ENCODE data around the gene CD6. TPM values are rescaled to one million over a fixed set of nuclear protein-coding genes. Genes with fewer than 3 reads are reported as not detected.
A peak's percentile ranks its signal among the peaks of the same experiment; 100 is the strongest.

Gene CD6
- total RNA-seq, 1 experiment from 2014 or later, result 0.05 TPM

- H3K4me3 ChIP-seq, result no peak overlapping the region
- no peak for DNase-seq (ENCODE audit: low read depth in 1 of 2, low spot score in 2 of 2)
- peaks cover 9% of the 10 kb centered on the region for H3K4me1 ChIP-seq (replicated peaks)
- no peaks in the 10 kb centered on the region for H3K9me3 ChIP-seq (replicated peaks)
- no peak overlapping the region for H3K27ac ChIP-seq
- H3K27me3 ChIP-seq (replicated peaks), result 0 out of 2 replicates have a peak, but pooled peaks cover 4% of the 10 kb centered on the region
- H3K36me3 ChIP-seq, result no peaks in the 10 kb centered on the region
These were observed 16.2 kb downstream of the CD6 start for GRCh38 chr11:60987577-60988277.

GRCh38 chr11:60988658-60989057 is 17.2 kb downstream of the CD6 start:
- Histone ChIP-seq H3K4me3 (no peak overlapping the region), H3K9me3 (replicated peaks) (no peaks in the 10 kb centered on the region), H3K27ac (no peak overlapping the region), H3K27me3 (replicated peaks) (peaks cover 8% of the 10 kb centered on the region; the same call in 1 of the 2 replicates), H3K36me3 (no peaks in the 10 kb centered on the region), H3K4me1 (replicated peaks) (peaks cover 9% of the 10 kb centered on the region)
- DNase-seq (ENCODE audit: low read depth in 1 of 2, low spot score in 2 of 2), result no peak

GRCh38 chr11:60989093-60989650 is 17.7 kb downstream of the CD6 start:
- DNase-seq (ENCODE audit: low read depth in 1 of 2, low spot score in 2 of 2), result no peak
- H3K27ac ChIP-seq, result no peak overlapping the region
- peaks cover 9% of the 10 kb centered on the region for H3K4me1 ChIP-seq (replicated peaks)
- no peaks in the 10 kb centered on the region for H3K36me3 ChIP-seq
- no peaks in the 10 kb centered on the region for H3K9me3 ChIP-seq (replicated peaks)
- peaks cover 6% of the 10 kb centered on the region; the same call in 1 of the 2 replicates for H3K27me3 ChIP-seq (replicated peaks)
- no peak overlapping the region for H3K4me3 ChIP-seq

GRCh38 chr11:60991457-60991856 is 20.0 kb downstream of the CD6 start:
- peaks cover under 1% of the 10 kb centered on the region for H3K4me1 ChIP-seq (replicated peaks)
- no peaks in the 10 kb centered on the region for H3K36me3 ChIP-seq
- DNase-seq (ENCODE audit: low read depth in 1 of 2, low spot score in 2 of 2), result no peak
- H3K9me3 ChIP-seq (replicated peaks), result no peaks in the 10 kb centered on the region
- peaks cover 8% of the 10 kb centered on the region; the same call in 1 of the 2 replicates for H3K27me3 ChIP-seq (replicated peaks)
- no peak overlapping the region for H3K4me3 ChIP-seq
- no peak overlapping the region for H3K27ac ChIP-seq

- DNase-seq (ENCODE audit: low read depth in 1 of 2, low spot score in 2 of 2), result no peak
- Histone ChIP-seq H3K4me1 (replicated peaks) (no peaks in the 10 kb centered on the region), H3K9me3 (replicated peaks) (no peaks in the 10 kb centered on the region), H3K36me3 (no peaks in the 10 kb centered on the region), H3K27me3 (replicated peaks) (peaks cover 8% of the 10 kb centered on the region; the same call in 1 of the 2 replicates), H3K27ac (no peak overlapping the region), H3K4me3 (no peak overlapping the region)
These were observed 21.4 kb downstream of the CD6 start for GRCh38 chr11:60992842-60993409.

GRCh38 chr11:60993615-60994014 is 22.1 kb downstream of the CD6 start:
- no peak for DNase-seq (ENCODE audit: low read depth in 1 of 2, low spot score in 2 of 2)
- no peaks in the 10 kb centered on the region for H3K9me3 ChIP-seq (replicated peaks)
- H3K36me3 ChIP-seq, result no peaks in the 10 kb centered on the region
- H3K27ac ChIP-seq, result no peak overlapping the region
- H3K4me3 ChIP-seq, result no peak overlapping the region
- H3K4me1 ChIP-seq (replicated peaks), result no peaks in the 10 kb centered on the region
- H3K27me3 ChIP-seq (replicated peaks), result peaks cover 8% of the 10 kb centered on the region; the same call in 1 of the 2 replicates

GRCh38 chr11:60994541-60995080 is 23.1 kb downstream of the CD6 start:
- Histone ChIP-seq H3K27ac (no peak overlapping the region), H3K4me3 (no peak overlapping the region), H3K27me3 (replicated peaks) (peaks cover 8% of the 10 kb centered on the region; the same call in 1 of the 2 replicates), H3K4me1 (replicated peaks) (no peaks in the 10 kb centered on the region), H3K36me3 (no peaks in the 10 kb centered on the region), H3K9me3 (replicated peaks) (no peaks in the 10 kb centered on the region)
- no peak for DNase-seq (ENCODE audit: low read depth in 1 of 2, low spot score in 2 of 2)

- no peak overlapping the region for H3K4me3 ChIP-seq
- no peaks in the 10 kb centered on the region for H3K4me1 ChIP-seq (replicated peaks)
- peaks cover 8% of the 10 kb centered on the region; the same call in 1 of the 2 replicates for H3K27me3 ChIP-seq (replicated peaks)
- no peak for DNase-seq (ENCODE audit: low read depth in 1 of 2, low spot score in 2 of 2)
- no peaks in the 10 kb centered on the region for H3K36me3 ChIP-seq
- no peak overlapping the region for H3K27ac ChIP-seq
- H3K9me3 ChIP-seq (replicated peaks), result no peaks in the 10 kb centered on the region
These were observed 24.3 kb downstream of the CD6 start for GRCh38 chr11:60995798-60996197.

GRCh38 chr11:60996381-60997138 is 25.1 kb downstream of the CD6 start:
- Histone ChIP-seq H3K27ac (no peak overlapping the region), H3K9me3 (replicated peaks) (no peaks in the 10 kb centered on the region), H3K4me1 (replicated peaks) (no peaks in the 10 kb centered on the region), H3K4me3 (no peak overlapping the region), H3K27me3 (replicated peaks) (peaks cover 8% of the 10 kb centered on the region; the same call in 1 of the 2 replicates), H3K36me3 (no peaks in the 10 kb centered on the region)
- DNase-seq (ENCODE audit: low read depth in 1 of 2, low spot score in 2 of 2), result no peak

GRCh38 chr11:61000426-61000825 is 28.9 kb downstream of the CD6 start:
- Histone ChIP-seq H3K4me1 (replicated peaks) (peaks cover 18% of the 10 kb centered on the region), H3K4me3 (no peak overlapping the region), H3K27me3 (replicated peaks) (no peaks in the 10 kb centered on the region; the same call in 1 of the 2 replicates), H3K9me3 (replicated peaks) (no peaks in the 10 kb centered on the region), H3K27ac (no peak overlapping the region), H3K36me3 (no peaks in the 10 kb centered on the region)
- DNase-seq (ENCODE audit: low read depth in 1 of 2, low spot score in 2 of 2), result no peak

GRCh38 chr11:61001931-61002330 is 30.5 kb downstream of the CD6 start:
- Histone ChIP-seq H3K9me3 (replicated peaks) (no peaks in the 10 kb centered on the region), H3K4me1 (replicated peaks) (peaks cover 19% of the 10 kb centered on the region), H3K36me3 (no peaks in the 10 kb centered on the region), H3K27ac (no peak overlapping the region), H3K27me3 (replicated peaks) (0 out of 2 replicates have a peak, but pooled peaks cover 1% of the 10 kb centered on the region), H3K4me3 (no peak overlapping the region)
- DNase-seq (ENCODE audit: low read depth in 1 of 2, low spot score in 2 of 2), result no peak

GRCh38 chr11:61002598-61002997 is 31.1 kb downstream of the CD6 start:
- Histone ChIP-seq H3K36me3 (no peaks in the 10 kb centered on the region), H3K9me3 (replicated peaks) (no peaks in the 10 kb centered on the region), H3K27ac (no peak overlapping the region), H3K4me3 (no peak overlapping the region), H3K27me3 (replicated peaks) (peaks cover 8% of the 10 kb centered on the region; the same call in 1 of the 2 replicates), H3K4me1 (replicated peaks) (peaks cover 22% of the 10 kb centered on the region)
- no peak for DNase-seq (ENCODE audit: low read depth in 1 of 2, low spot score in 2 of 2)

GRCh38 chr11:61004180-61004611 is 32.7 kb downstream of the CD6 start:
- Histone ChIP-seq H3K27ac (peak overlapping the region; percentile 22; the same call in 1 of the 2 replicates), H3K4me1 (replicated peaks) (peaks cover 24% of the 10 kb centered on the region), H3K4me3 (no peak overlapping the region), H3K36me3 (no peaks in the 10 kb centered on the region), H3K9me3 (replicated peaks) (no peaks in the 10 kb centered on the region), H3K27me3 (replicated peaks) (peaks cover 9% of the 10 kb centered on the region; the same call in 1 of the 2 replicates)
- peak in 1 of 2 experiments; percentile 51 for DNase-seq (ENCODE audit: low read depth in 1 of 2, low spot score in 2 of 2)

Data from SJSA1 (cell line).